GM19193 (cell line): ENCODE results near the gene LSAMP.

Experiments
- POLR2A ChIP-seq: IDR thresholded peaks from 4 replicates; pipeline ENCODE4 v1.6.1; 2011; ENCODE audit not compliant: insufficient read depth, insufficient read length; ENCODE audit errors: extremely low read depth

The LSAMP gene

GRCh38 chr3:116161575-116162525 is 283.4 kb downstream of the LSAMP start:
- no peak for TF ChIP-seq POLR2A

- no peak for TF ChIP-seq POLR2A
Observed at GRCh38 chr3:116160594-116160993, 284.7 kb downstream of the LSAMP start.

- no peak for TF ChIP-seq POLR2A
Observed at GRCh38 chr3:116155841-116156240, 289.4 kb downstream of the LSAMP start.

- TF ChIP-seq POLR2A: no peak
Observed at GRCh38 chr3:116154389-116154788, 290.9 kb downstream of the LSAMP start.

GRCh38 chr3:116153174-116153573 is 292.1 kb downstream of the LSAMP start:
- TF ChIP-seq POLR2A: no peak

GRCh38 chr3:116150655-116151167 is 294.6 kb downstream of the LSAMP start:
- no peak for TF ChIP-seq POLR2A

- TF ChIP-seq POLR2A: no peak
Observed at GRCh38 chr3:116148881-116149851, 296.1 kb downstream of the LSAMP start.

- no peak for TF ChIP-seq POLR2A
Observed at GRCh38 chr3:116145613-116146012, 299.7 kb downstream of the LSAMP start.

GRCh38 chr3:116141724-116142123 is 303.6 kb downstream of the LSAMP start:
- TF ChIP-seq POLR2A: no peak

GRCh38 chr3:116140100-116140689 is 305.1 kb downstream of the LSAMP start:
- TF ChIP-seq POLR2A: no peak

GRCh38 chr3:116139641-116140040 is 305.6 kb downstream of the LSAMP start:
- no peak for TF ChIP-seq POLR2A

- TF ChIP-seq POLR2A: no peak
Observed at GRCh38 chr3:116135457-116136085, 309.7 kb downstream of the LSAMP start.

GRCh38 chr3:116129187-116129946 is 315.9 kb downstream of the LSAMP start:
- no peak for TF ChIP-seq POLR2A

GRCh38 chr3:116127464-116127863 is 317.8 kb downstream of the LSAMP start:
- TF ChIP-seq POLR2A: no peak

- TF ChIP-seq POLR2A: no peak
Observed at GRCh38 chr3:116124166-116124565, 321.1 kb downstream of the LSAMP start.
